GM21717 (cell line): ENCODE results near the gene ZC3H12C.
"Not testable (repeated sequence)": the region's sequence is repeated elsewhere in the genome, so short reads cannot be mapped to it uniquely, and the experiment has no call there.

ENCODE experiments used
- ATAC-seq: cut with Tn5 transposase; IDR thresholded peaks from one replicate; pipeline ENCODE4 v1.9.1; 2021; ENCODE audit warnings: mild to moderate bottlenecking, moderate library complexity; ENCODE audit not compliant: unreplicated experiment

The ZC3H12C gene

DNA sequence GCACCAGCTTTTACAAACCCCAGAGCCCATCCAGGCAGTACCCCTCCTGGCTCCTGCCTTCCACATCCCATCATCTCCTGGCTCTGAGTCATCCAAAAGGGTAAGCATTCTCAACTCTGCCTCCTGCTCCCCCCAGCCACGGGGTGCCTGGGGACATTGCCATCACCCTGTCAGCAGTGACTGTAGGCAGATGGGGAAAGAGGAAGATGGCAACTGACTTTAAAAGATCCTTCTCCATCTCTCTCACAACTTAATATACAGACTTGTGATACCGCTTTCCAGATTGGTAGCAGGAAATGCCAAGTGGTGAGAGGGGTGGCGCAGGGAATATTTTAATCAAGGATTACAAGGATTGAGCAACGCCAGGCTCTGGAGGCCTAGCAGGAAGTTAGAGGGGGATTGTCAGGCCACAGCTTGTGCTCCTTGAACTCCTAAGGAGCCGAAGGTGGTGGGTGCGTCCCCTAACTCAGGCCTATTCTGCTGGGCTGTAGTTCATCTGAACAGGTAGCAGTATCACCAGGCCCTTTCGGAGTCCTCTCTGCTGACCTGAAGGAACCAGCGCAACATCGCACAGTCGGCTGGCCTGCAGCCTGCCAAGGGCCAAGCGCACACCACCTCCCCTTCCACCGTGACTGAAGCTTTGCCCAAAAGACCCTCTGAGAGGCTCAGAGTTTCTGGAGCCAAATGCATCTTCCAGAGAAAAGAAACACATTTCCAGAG is 83.3 kb downstream of the ZC3H12C start:
- ATAC-seq, result no peak

DNA sequence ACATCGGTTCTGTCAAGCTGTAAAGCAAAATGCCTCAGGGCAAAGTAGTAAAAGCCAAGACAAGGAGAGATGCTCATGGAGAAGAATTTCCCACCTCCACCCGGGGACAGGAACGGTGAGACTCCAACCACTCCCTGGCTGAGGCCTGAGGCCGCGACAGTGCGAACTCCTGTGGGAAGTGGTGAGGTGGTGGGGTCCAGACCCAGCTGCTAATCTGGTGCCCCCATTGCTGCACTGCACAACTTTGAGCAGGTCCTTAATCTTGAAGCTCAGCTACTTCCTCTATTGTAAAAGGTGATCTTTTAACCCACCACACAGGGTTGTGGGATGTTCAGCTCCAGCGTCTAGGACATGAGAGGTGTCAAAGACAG is 83.9 kb downstream of the ZC3H12C start:
- no peak for ATAC-seq

DNA sequence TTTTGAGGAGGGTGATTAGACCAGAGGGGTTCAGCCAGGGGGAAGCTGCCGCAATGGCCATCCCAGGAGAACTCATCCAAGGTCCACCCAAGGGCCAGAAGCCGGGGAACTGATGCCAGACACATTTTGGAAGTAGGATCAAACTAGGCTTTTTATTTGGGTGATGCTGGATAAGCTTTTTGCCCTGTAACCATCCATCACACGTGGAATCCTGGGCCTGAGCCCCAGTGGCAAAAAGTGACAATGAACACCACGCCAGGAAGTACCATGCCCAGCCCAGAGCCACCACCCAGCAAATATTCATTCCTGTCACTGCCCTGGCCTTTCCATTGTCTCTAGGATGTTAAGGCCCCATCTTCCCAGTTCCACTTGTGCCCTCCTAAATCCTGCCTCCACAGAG is 85.9 kb downstream of the ZC3H12C start:
- no peak for ATAC-seq

DNA sequence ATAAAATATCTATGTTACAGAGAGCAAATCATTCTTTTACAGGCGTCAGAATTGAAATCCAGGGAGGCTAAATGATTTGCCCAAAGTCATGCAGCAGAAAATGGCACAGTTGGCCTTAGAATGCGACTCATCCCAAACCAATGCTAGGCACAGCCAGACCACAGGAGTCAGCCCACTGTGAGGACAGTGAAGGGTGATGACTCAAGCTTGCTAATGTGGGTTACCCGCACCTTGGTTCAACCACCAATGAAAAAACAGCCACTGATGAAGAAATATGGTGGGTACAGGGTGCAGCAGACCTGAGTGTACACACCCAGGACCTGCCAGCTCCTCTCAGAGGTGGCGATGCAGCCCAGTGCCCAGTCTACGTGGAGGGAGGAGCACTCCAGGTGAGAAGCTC is 89.7 kb downstream of the ZC3H12C start:
- no peak for ATAC-seq

DNA sequence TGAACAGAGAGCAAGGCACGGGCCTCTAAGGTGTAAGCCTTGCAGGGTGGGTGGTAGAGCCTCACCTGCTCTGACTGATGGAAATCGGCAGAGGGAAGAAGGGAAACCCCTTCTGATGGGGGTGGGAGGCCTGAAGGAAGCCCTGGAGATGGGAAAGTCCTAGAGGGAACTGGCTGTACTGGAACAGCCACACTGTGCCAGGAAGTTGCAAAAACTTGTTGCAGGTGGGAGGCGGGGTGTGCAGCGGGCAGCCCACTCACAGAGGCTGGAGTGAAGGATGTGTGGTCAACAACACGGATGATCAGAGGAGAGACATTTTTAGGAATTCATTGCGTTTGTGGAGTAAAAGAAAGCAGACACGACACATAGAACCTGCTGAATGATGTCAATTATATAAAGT is 91.3 kb downstream of the ZC3H12C start:
- no peak for ATAC-seq

DNA sequence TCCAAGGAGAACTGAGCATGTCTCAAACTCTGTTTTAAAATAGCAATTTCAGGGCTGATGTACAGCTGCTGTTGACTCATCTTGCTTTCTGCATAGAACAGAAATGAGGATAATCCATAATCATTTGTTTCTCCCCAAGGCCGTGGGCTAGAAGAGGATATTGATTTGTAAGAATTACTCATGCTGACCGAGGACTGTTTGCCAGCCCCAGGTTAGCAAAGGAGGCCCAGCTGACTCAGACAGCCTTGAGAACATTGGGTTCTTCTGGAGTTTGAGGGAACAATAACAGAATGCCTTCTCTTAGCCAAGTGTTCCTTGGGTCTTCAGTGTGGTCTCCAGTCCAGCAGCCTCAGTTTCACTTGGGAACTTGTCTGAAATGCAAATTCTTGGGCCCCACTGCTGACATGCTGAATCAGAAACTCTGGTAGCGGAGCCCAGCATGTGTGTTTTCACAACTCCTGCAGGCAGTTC is 92.0 kb downstream of the ZC3H12C start:
- no peak for ATAC-seq

DNA sequence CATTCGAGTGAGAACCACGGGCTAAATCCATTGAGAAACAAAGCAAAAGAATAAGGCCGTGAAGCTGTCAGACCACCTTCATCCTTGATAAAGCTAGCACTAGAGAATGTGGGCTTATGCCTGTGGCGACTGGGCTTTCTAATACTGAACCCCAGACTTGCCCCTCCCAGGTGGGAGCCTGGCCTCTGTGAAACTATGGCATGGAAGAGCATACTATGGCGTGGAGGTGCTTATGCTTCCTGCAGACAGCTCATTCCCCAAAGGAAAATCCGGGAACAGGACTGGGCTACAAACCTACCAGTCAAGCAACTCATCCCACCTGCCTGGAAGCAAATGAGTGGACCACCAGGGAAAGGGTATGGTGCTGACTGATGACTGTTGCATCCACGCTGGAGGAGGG is 92.4 kb downstream of the ZC3H12C start:
- ATAC-seq, result no peak

DNA sequence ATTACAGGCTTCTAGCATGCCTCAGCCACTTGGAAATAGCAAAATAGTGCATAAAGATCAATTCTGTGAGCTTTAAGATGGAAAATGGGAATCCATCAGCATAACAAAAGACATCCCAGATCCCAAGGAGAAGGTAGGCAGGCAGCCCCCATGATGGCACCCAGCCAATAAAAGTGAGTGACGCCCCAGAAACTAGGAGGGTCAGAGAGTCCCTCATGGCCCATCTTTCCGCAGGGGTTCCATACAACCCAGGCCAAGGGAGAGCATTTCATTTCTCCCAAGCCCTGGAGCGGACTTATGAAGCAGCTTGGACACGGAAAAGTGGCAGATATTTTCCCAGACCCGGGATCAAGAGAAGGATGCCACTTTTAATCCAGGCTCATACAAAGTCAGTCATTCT is 93.3 kb downstream of the ZC3H12C start:
- no peak for ATAC-seq

DNA sequence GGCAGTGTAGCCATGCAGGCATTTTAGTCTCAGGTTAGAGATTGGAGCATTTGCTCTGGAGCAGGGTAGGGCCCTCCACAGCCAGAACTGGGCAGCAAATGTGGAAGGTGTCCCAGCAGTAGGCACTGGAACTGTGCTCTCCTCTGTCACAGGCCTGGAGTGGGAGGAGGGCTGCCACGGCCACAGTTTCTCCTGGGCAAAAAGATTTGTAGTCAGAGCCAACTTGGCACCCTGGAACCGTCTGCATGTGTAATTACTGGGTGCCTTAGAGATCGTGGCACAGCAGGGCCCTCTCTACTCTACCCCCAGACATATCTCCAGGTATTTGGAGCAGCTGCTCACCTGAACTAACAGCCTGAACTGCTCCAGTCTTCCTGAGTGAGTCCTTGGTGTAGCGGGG is 93.7 kb downstream of the ZC3H12C start:
- ATAC-seq, result no peak

DNA sequence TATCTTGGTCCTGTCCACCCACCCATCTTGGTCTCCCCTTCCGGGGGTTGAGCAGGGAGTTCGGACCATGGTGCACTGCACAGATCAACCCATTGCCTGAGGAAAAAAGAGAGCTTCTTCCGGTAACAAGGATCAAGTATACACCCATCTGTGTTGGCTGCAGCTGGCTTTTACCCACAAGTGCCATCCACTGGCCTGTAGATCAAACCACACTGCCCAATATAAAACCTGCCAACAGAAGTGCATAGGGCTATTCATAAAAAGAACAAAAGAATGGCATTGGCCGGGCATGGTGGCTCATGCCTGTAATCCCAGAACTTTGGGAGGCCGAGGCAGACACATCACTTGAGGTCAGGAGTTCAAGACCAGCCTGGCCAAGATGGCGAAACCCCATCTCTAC is 94.5 kb downstream of the ZC3H12C start:
- no peak for ATAC-seq

DNA sequence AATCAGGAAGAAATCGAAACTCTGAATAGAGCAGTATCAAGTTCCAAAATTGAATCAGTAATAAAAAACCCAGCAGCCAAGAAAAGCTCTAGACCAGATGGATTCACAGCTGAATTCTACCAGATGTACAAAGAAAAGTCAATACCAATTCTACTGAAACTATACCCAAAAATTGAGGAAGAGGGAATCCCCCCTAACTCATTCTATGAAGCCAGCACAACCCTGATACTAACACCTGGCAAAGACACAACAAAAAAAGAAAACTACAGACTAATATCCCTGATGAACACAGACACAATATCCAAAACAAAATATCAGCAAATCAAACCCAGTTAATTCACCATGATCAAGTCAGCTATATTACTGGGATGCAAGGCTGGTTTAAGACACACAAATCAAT is 97.7 kb downstream of the ZC3H12C start:
- no peak for ATAC-seq

DNA sequence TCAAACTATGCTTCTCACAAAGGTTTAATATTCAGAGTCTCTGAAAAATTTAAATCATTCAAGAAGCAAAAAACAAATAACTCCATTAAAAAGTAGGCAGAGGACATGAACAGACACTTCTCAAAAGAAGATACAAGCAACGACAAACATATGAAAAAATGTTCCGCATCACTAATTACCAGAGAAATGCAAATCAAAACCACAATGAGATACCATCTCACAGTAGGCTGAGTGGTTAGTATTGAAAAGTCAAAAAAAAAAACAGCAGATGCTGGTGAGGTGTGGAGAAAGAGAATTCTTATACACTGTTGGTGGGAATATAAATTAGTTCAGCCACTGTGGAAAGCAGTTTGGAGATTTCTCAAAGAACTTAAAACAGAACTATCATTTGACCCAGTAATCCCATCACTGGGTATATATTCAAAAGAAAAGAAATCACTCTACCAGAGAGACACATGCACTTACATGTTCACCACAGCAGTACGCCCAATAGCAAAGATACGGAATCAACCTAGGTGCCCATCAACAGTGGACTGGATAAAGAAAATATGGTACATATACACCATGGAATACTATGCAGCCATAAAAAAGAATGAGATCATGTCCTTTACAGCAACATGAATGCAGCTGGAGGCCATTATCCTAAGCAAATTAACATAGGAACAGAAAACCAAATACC is 99.6 kb downstream of the ZC3H12C start:
- ATAC-seq, result peak; percentile 76

DNA sequence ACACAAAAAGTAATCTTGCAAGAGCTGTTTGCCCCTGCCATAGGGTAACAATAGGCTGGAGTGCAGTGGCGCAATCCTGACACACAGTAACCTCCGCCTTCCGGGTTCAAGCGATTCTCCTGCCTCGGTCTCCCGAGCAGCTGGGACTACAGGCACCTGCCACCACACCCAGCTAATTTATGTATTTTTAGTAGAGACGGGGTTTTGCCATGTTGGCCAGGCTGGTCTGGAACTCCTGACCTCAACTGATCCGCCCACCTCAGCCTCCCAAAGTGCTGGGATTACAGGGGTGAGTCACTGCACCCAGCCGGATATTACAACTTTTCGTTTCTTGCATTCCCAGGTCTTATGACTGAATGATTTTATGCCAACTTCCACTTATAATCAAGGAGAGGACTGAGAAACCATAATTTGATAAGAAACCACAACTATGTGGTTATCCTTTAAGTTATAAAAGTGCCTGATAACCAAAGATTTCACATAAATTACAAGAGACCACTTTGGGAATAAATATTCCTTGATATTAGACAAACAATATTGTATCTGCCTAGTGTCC is 101.1 kb downstream of the ZC3H12C start:
- not testable (repeated sequence) for ATAC-seq

DNA sequence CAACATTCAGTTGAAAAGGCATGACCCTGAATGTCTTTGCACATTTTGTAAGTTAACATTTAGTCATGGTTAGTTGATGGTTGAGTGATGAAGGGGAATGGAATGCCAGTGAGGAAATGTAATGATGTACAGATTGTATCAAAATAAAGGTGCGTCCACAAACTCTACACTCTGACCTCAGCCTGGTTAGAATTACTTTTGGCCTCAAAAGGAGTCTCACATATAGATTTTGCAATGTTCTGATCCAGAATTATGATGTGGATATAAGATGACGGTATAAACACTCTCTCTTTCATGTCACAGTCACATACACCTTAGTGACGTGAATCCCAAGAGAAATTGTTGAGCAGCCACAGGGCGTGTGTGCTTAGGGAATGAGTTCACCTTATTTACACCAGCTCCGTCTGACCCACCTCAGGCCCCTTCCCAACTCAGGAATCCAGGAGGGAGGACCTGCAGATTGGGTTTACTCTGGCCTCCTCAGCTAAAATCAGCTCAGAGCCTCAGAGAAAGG is 103.1 kb downstream of the ZC3H12C start:
- ATAC-seq, result no peak

DNA sequence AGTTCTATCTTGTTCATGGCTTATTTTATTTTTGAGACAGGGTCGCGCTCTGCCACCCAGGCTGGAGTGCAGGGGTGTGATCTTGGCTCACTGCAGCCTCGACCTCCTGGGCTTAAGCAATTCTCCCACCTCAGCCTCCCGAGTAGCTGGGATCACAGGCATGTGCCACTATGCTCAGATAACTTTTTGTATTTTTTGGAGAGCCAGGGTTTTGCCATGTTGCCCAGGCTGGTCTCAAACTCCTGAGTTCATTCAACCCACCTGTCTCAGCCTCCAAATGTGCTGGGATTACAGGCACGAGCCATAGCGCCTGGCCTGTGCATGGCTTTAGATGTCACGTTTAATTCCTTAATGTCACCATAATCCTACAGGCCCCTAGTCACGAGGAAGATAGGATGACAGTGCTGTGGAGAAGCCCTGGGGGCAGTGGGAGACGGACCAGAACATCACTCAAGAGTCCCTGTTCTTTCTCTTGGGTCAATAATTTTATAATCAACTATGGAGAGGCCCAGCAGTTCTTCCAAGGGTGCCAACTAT is 103.8 kb downstream of the ZC3H12C start:
- ATAC-seq, result no peak

DNA sequence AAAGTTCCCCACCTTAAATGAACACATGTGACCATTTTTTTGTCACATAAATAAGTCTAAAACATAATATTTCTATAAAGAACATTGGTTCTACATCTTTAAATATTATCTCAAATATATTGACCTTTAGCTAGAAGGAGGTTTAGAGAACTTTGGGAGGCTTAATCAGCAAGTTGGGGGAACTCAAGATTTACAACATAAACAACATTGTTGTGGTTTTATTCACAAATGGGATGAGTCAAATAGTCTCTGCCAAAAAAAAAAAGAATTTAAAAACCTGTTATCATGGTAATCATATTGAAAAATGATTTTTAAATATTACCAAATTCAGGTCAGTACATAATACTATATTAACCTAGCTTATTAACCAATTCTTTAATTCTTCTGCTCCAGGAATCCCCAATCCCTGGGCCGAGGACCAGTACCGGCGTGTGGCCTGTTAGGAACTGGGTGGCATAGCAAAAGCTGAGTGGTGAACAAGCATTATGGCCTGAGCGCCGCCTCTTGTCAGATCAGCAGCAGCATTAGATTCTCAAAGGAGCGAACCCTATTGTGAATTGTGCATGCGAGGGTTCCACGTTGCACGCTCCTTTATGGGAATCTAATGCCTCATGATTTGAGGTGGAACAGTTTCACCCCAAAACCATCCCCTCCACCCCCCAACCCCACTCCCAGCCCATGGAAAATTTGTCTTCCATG is 105.0 kb downstream of the ZC3H12C start:
- ATAC-seq, result no peak

DNA sequence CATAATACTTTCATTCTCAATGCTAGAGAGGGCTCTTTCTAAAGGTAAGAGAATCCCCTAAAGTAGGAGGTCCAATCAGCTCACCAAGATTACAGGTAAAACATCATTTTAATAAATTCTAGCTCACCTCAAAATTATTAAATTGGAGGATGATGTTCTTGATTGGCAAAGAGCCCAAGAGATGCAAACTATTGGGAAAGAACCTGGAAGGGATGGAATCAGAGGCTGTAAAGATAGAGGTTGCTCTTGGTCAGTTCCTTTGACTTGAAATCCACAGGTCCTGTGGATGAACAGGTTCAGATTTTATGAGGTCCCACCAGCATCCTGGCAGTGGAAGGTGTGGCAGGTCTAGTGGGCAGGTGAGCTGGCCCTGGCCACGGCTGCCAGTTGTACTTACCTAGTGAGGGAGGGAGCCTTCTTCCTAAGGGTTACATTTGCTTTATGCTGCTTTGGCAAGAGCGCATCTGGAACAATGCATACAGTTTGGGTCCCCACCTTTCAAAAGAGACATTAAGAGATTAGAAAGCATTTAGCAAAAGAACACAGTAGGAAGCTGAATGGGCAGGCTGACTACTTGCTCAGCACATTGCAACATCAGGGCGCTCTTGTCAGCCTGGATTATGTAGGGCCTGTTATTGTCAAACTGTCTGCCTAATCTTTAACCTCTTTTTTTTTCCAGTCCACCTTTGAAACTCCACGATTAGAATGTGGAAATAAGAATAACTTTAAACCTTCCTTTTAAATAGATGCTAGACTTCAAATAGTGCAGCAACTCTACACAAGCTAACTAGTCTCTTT is 106.2 kb downstream of the ZC3H12C start:
- no peak for ATAC-seq

DNA sequence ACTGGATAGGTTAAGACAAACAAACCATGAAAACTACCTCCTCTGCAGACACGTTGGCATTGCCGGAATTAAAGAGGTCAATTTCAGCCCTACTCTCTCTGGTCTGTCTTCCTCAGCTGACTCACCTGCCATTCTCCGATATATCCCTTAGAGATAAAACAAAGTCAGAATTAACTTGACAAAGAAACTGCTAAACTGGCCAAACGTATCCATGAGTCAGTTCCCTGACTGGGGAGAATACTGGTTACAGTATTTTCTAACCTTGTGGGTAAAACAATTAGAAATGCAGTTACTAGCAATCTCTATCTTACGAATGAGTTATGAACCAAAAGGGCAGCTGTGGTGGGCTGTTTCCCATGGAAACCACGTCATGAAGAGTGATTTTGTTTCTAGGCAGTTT is 107.0 kb downstream of the ZC3H12C start:
- no peak for ATAC-seq

DNA sequence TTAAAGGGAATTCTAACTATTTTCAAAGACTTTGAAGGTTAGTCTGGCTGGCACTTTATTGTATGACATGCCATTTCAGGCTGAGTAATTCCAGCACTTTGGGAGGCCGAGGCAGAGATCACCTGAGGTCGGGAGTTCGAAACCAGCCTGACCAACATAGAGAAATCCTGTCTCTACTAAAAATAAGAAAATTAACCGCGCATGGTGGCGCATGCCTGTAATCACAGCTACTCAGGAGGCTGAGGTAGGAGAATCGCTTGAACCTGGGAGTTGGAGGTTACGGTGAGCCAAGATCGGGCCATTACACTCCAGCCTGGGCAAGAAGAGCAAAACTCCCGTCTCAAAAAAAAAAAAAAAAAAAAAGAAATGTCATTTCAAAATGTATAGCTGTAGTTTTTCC is 107.6 kb downstream of the ZC3H12C start:
- no peak for ATAC-seq

DNA sequence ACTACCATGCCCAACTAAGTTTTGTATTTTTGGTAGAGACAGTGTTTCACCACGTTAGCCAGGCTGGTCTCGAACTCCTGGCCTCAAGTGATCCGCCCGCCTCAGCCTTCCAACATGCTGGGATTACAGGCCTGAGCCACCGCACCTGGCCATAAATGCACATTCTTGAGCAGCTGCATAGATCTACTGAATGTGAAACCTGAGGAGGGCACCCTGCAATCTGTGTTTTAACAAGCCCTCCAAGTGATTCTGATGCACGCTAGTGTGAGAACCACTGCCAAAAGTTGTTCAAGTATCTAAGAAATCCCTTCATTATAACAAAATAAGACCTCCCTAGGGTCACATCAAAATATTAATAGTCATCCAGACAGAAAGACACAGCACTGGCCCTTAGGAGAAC is 113.9 kb downstream of the ZC3H12C start:
- no peak for ATAC-seq
